PC-9 (cell line): ENCODE measurements around the gene TAF4. TPM values are rescaled to one million over a fixed set of nuclear protein-coding genes. Genes with fewer than 3 reads are reported as not detected.

ENCODE experiments used
- BruUV-seq: library from RNA; stranded (reverse); fragments of 400-500 nt; replicated peaks from 2 replicates; lab custom pipeline; 2021; lab: Mats Ljungman, UMichigan
- CTCF ChIA-PET: fragments of 300-600 bp; sonication (Branson Sonifier 250); formaldehyde crosslinking; loops from one replicate; lab custom pipeline; 2022; ENCODE audit warnings: antibody characterized with exemption; lab: Charles Lee
- POLR2A ChIA-PET: fragments of 300-600 bp; sonication (Branson Sonifier 250); formaldehyde crosslinking; loops from one replicate; lab custom pipeline; 2022; ENCODE audit warnings: antibody characterized with exemption; ENCODE audit not compliant: unreplicated experiment; lab: Charles Lee
- DNase-seq, 2 experiments: peaks; one replicate each; pipeline versions ENCODE4 v3.0.0 to v3.0.0-alpha.2; 2015 to 2022; ENCODE audit warnings: mixed read lengths in 1 of 2
- H2AFZ ChIP-seq: fragments of 200-600 bp; sonication (generic); 2 replicates; pipeline ENCODE4 v1.8.1; 2017; ENCODE audit warnings: antibody characterized with exemption
- H3F3A ChIP-seq: fragments of 200-600 bp; sonication (generic); 2 replicates; pipeline ENCODE4 v1.8.1; 2017; ENCODE audit warnings: antibody characterized with exemption, mild to moderate bottlenecking, low read depth; ENCODE audit not compliant: insufficient read depth
- H3K27ac ChIP-seq: fragments of 200-600 bp; sonication (generic); 2 replicates; pipeline ENCODE4 v1.6.1; 2016; ENCODE audit warnings: mixed run types
- H3K27me3 ChIP-seq: fragments of 200-600 bp; sonication (generic); 2 replicates; pipeline ENCODE4 v1.6.1; 2016; ENCODE audit warnings: low read depth, mixed run types; ENCODE audit not compliant: insufficient read depth
- H3K36me3 ChIP-seq: fragments of 200-600 bp; sonication (generic); 2 replicates; pipeline ENCODE4 v1.6.1; 2016; ENCODE audit warnings: low read depth, mixed run types
- H3K4me1 ChIP-seq: fragments of 200-600 bp; sonication (generic); replicated peaks from 2 replicates; pipeline ENCODE4 v1.6.1; 2016; ENCODE audit warnings: mixed run types; ENCODE audit not compliant: insufficient read depth
- H3K4me2 ChIP-seq: fragments of 200-600 bp; sonication (generic); 2 replicates; pipeline ENCODE4 v1.6.1; 2017; ENCODE audit warnings: mixed run types
- H3K4me3 ChIP-seq: fragments of 200-600 bp; sonication (generic); 2 replicates; pipeline ENCODE4 v1.6.1; 2016; ENCODE audit warnings: mixed run types
- H3K79me2 ChIP-seq: fragments of 200-600 bp; sonication (generic); 2 replicates; pipeline ENCODE4 v1.6.1; 2017; ENCODE audit warnings: low read depth, mixed run types
- H3K9me2 ChIP-seq: fragments of 200-600 bp; sonication (generic); 2 replicates; pipeline ENCODE4 v1.8.1; 2017; ENCODE audit warnings: mild to moderate bottlenecking; ENCODE audit not compliant: insufficient read depth
- H3K9me3 ChIP-seq: fragments of 200-600 bp; sonication (generic); 2 replicates; pipeline ENCODE4 v1.8.1; 2016; ENCODE audit warnings: low read depth; ENCODE audit not compliant: insufficient read depth
- H4K20me1 ChIP-seq: fragments of 200-600 bp; sonication (generic); 2 replicates; pipeline ENCODE4 v1.8.1; 2017; ENCODE audit not compliant: insufficient read depth
- CTCF ChIP-seq: fragments of 200-600 bp; sonication (generic); conservative IDR thresholded peaks from 2 replicates; pipeline ENCODE4 v1.6.1; 2017; ENCODE audit warnings: mixed run types, antibody characterized with exemption, mild to moderate bottlenecking, moderate library complexity
- EZH2 ChIP-seq: fragments of 200-600 bp; sonication (generic); IDR thresholded peaks from 2 replicates; pipeline ENCODE4 v1.8.0; 2017; ENCODE audit warnings: antibody characterized with exemption, low read depth
- intact Hi-C: fragments of 100-400 bp; cut with micrococcal nuclease; formaldehyde crosslinking; loops from one replicate; pipeline ENCODE4 v1.10.0; 2022; ENCODE audit not compliant: unreplicated experiment
- total RNA-seq: library from RNA; stranded (reverse); gene quantifications from 2 replicates; pipeline ENCODE4 v1.2.3, GENCODE V29; 2021

Gene TAF4
- total RNA-seq, 1 experiment from 2014 or later = 32.5 TPM

GRCh38 chr20:62001178-62001715 is 64.4 kb downstream of the TAF4 start:
- POLR2A ChIA-PET = no interaction called here
- CTCF ChIA-PET = no interaction called here

GRCh38 chr20:61998343-61999121 is 67.1 kb downstream of the TAF4 start:
- no peaks in the 10 kb centered on the region for H4K20me1 ChIP-seq
- no peak overlapping the region for H3K4me2 ChIP-seq
- no peak for DNase-seq
- no peaks in the 10 kb centered on the region for H3K9me2 ChIP-seq
- H3K36me3 ChIP-seq = 0 out of 2 replicates have a peak, but pooled peaks cover 8% of the 10 kb centered on the region
- H3K4me1 ChIP-seq = no peaks in the 10 kb centered on the region
- no peak overlapping the region for H2AFZ ChIP-seq
- H3F3A ChIP-seq = no peaks in the 10 kb centered on the region
- ChIA-PET POLR2A (no interaction called here), CTCF (no interaction called here)
- intact Hi-C loops = no loop called here
- TF ChIP-seq EZH2 (no peak), CTCF (no peak)
- no TSS peak for BruUV-seq
- no peaks in the 10 kb centered on the region for H3K9me3 ChIP-seq
- H3K4me3 ChIP-seq = no peak overlapping the region
- H3K27ac ChIP-seq = no peak overlapping the region
- no peaks in the 10 kb centered on the region for H3K79me2 ChIP-seq
- no peaks in the 10 kb centered on the region for H3K27me3 ChIP-seq

More at GRCh38 chr20:62001178-62001715, 64.4 kb downstream of the TAF4 start:
- BruUV-seq = no TSS peak
- H3K79me2 ChIP-seq = no peaks in the 10 kb centered on the region
- no peaks in the 10 kb centered on the region for H3K9me3 ChIP-seq
- TF ChIP-seq CTCF (no peak), EZH2 (no peak)
- H3K4me1 ChIP-seq = no peaks in the 10 kb centered on the region
- no peaks in the 10 kb centered on the region for H3K27me3 ChIP-seq
- no peaks in the 10 kb centered on the region for H3K36me3 ChIP-seq
- H3K4me2 ChIP-seq = no peak overlapping the region
- no peak overlapping the region for H3K4me3 ChIP-seq
- DNase-seq = no peak
- no peaks in the 10 kb centered on the region for H4K20me1 ChIP-seq
- intact Hi-C loops = no loop called here
- no peak overlapping the region for H2AFZ ChIP-seq
- no peak overlapping the region for H3K27ac ChIP-seq
- H3K9me2 ChIP-seq = no peaks in the 10 kb centered on the region
- no peaks in the 10 kb centered on the region for H3F3A ChIP-seq

GRCh38 chr20:61997891-61998290 is 67.8 kb downstream of the TAF4 start:
- Histone ChIP-seq H3K9me2 (no peaks in the 10 kb centered on the region), H4K20me1 (no peaks in the 10 kb centered on the region), H3K27ac (no peak overlapping the region), H3K36me3 (0 out of 2 replicates have a peak, but pooled peaks cover 11% of the 10 kb centered on the region), H3K4me3 (no peak overlapping the region), H3F3A (no peaks in the 10 kb centered on the region), H3K79me2 (no peaks in the 10 kb centered on the region), H3K4me2 (no peak overlapping the region), H3K27me3 (no peaks in the 10 kb centered on the region), H3K9me3 (no peaks in the 10 kb centered on the region), H3K4me1 (no peaks in the 10 kb centered on the region), H2AFZ (no peak overlapping the region)
- no TSS peak for BruUV-seq
- intact Hi-C loops = no loop called here
- ChIA-PET POLR2A (no interaction called here), CTCF (no interaction called here)
- no peak for DNase-seq
- no peak for TF ChIP-seq EZH2
- TF ChIP-seq CTCF = no peak
